Stimulated activated CD4-positive, alpha-beta T cell treated with anti-CD3 and anti-CD28 coated beads, Interleukin-12 subunit alpha, Interleukin-12 subunit beta, amount 100 ng/mL, for 48 hours (primary cell): Measurements from ENCODE around the gene CYFIP2.

Experiments used
- DNase-seq, 3 donors: peaks; one replicate each; pipeline ENCODE4 v3.0.0-alpha.2; 2020; ENCODE audit warnings: low read depth in 2 of 3, low spot score in 1 of 3

The CYFIP2 gene

GRCh38 chr5:157323107-157323706 lies 57.3 kb downstream of the CYFIP2 start:
- DNase-seq = no peak

- no peak for DNase-seq
Measured at GRCh38 chr5:157324237-157324636, 58.3 kb downstream of the CYFIP2 start.

GRCh38 chr5:157326440-157327005 lies 60.6 kb downstream of the CYFIP2 start:
- no peak for DNase-seq

- DNase-seq = no peak
Measured at GRCh38 chr5:157327771-157328170, 61.8 kb downstream of the CYFIP2 start.

GRCh38 chr5:157328277-157328912 lies 62.5 kb downstream of the CYFIP2 start:
- DNase-seq = peak; percentile 43 to 65 (median 45)

GRCh38 chr5:157331807-157332206 lies 65.9 kb downstream of the CYFIP2 start:
- DNase-seq = no peak

- no peak for DNase-seq
Measured at GRCh38 chr5:157335534-157336422, 69.9 kb downstream of the CYFIP2 start.

- DNase-seq = no peak
Measured at GRCh38 chr5:157336423-157336744, 70.5 kb downstream of the CYFIP2 start.

GRCh38 chr5:157339409-157339808 lies 73.5 kb downstream of the CYFIP2 start:
- DNase-seq = no peak

GRCh38 chr5:157342822-157343402 lies 77.0 kb downstream of the CYFIP2 start:
- peak in 1 of 3 donors; percentile 25 for DNase-seq

GRCh38 chr5:157343842-157344790 lies 78.2 kb downstream of the CYFIP2 start:
- peak in 2 of 3 donors; percentile 28 to 40 for DNase-seq

- DNase-seq = no peak
Measured at GRCh38 chr5:157345067-157345466, 79.1 kb downstream of the CYFIP2 start.

- DNase-seq = no peak
Measured at GRCh38 chr5:157345485-157345884, 79.6 kb downstream of the CYFIP2 start.

GRCh38 chr5:157347301-157348048 lies 81.6 kb downstream of the CYFIP2 start:
- DNase-seq = no peak

- DNase-seq = no peak
Measured at GRCh38 chr5:157348049-157348400, 82.1 kb downstream of the CYFIP2 start.

- no peak for DNase-seq
Measured at GRCh38 chr5:157350939-157351801, 85.2 kb downstream of the CYFIP2 start.

GRCh38 chr5:157351802-157352092 lies 85.8 kb downstream of the CYFIP2 start:
- no peak for DNase-seq

- peak; percentile 40 to 44 (median 42) for DNase-seq
Measured at GRCh38 chr5:157352756-157353340, 86.9 kb downstream of the CYFIP2 start.

GRCh38 chr5:157354800-157355199 lies 88.9 kb downstream of the CYFIP2 start:
- no peak for DNase-seq
